ENCODE data around the gene VARS1. TPM values are rescaled to one million over a fixed set of nuclear protein-coding genes. Genes with fewer than 3 reads are reported as not detected.

The VARS1 gene
- total RNA-seq, 1 donor from 2014 or later = 39.8 TPM

GRCh38 chr6:31799781-31800180, 4.2 kb upstream of the VARS1 start:
- Histone ChIP-seq H3K27me3 (no peaks in the 10 kb centered on the region), H3K4me1 (peaks cover 13% of the 10 kb centered on the region), H3K27ac (no peak overlapping the region), H3K36me3 (peaks cover 0 to 11% of the 10 kb centered on the region in 2 donors), H3K9me3 (no peaks in the 10 kb centered on the region), H3K4me3 (no peak overlapping the region)
- intact Hi-C loops (cut with DNase I) = loop anchor here (10.0 kb wide), 1 partner anchor 65 kb away; the partner anchor contains the start of gene CLIC1
- no peak for TF ChIP-seq CTCF (IDR thresholded peaks at IDR 0.05)
- no peak for TF ChIP-seq POLR2A (IDR thresholded peaks at IDR 0.05)
- no peak for TF ChIP-seq POLR2AphosphoS5 (IDR thresholded peaks at IDR 0.05; ENCODE audit: insufficient read depth in 1 of 2, low read depth in 1 of 2)
- DNase-seq (ENCODE audit: extremely low spot score in 2 of 2) = no peak

GRCh38 chr6:31797588-31797987, 2.0 kb upstream of the VARS1 start:
- Histone ChIP-seq H3K36me3 (peaks cover 0 to 10% of the 10 kb centered on the region in 2 donors), H3K9me3 (no peaks in the 10 kb centered on the region), H3K4me1 (peaks cover 21% of the 10 kb centered on the region), H3K27ac (peak overlapping the region; percentile 27), H3K4me3 (no peak overlapping the region), H3K27me3 (no peaks in the 10 kb centered on the region)
- intact Hi-C loops (cut with DNase I) = loop anchor here (10.0 kb wide), 1 partner anchor 63 kb away; the partner anchor contains the start of gene CLIC1
- no peak for TF ChIP-seq CTCF (IDR thresholded peaks at IDR 0.05)
- TF ChIP-seq POLR2A (IDR thresholded peaks at IDR 0.05) = no peak
- TF ChIP-seq POLR2AphosphoS5 (IDR thresholded peaks at IDR 0.05; ENCODE audit: insufficient read depth in 1 of 2, low read depth in 1 of 2) = no peak
- DNase-seq (ENCODE audit: extremely low spot score in 2 of 2) = no peak

GRCh38 chr6:31796993-31797385, 1.4 kb upstream of the VARS1 start:
- intact Hi-C loops (cut with DNase I) = loop anchor here (10.0 kb wide), 1 partner anchor 62 kb away; the partner anchor contains the start of gene CLIC1
- H3K4me3 ChIP-seq = no peak overlapping the region
- peaks cover 21% of the 10 kb centered on the region for H3K4me1 ChIP-seq
- H3K27me3 ChIP-seq = no peaks in the 10 kb centered on the region
- H3K9me3 ChIP-seq = no peaks in the 10 kb centered on the region
- H3K27ac ChIP-seq = peak overlapping the region; percentile 97
- TF ChIP-seq CTCF (IDR thresholded peaks at IDR 0.05) (no peak), POLR2A (IDR thresholded peaks at IDR 0.05) (no peak), POLR2AphosphoS5 (IDR thresholded peaks at IDR 0.05; ENCODE audit: insufficient read depth in 1 of 2, low read depth in 1 of 2) (no peak)
- no peak for DNase-seq (ENCODE audit: extremely low spot score in 2 of 2)
- H3K36me3 ChIP-seq = peaks cover 0 to 8% of the 10 kb centered on the region in 2 donors

GRCh38 chr6:31794866-31795615, 511 bp downstream of the VARS1 start:
- H3K9me3 ChIP-seq = no peaks in the 10 kb centered on the region
- H3K27me3 ChIP-seq = no peaks in the 10 kb centered on the region
- H3K4me3 ChIP-seq = peak overlapping the region; percentile 67 to 93
- H3K36me3 ChIP-seq = peaks cover 0 to 13% of the 10 kb centered on the region in 2 donors
- H3K27ac ChIP-seq = peak overlapping the region; percentile 97
- DNase-seq (ENCODE audit: extremely low spot score in 2 of 2) = no peak
- TF ChIP-seq POLR2A (IDR thresholded peaks at IDR 0.05) (no peak), CTCF (IDR thresholded peaks at IDR 0.05) (no peak), POLR2AphosphoS5 (IDR thresholded peaks at IDR 0.05; ENCODE audit: insufficient read depth in 1 of 2, low read depth in 1 of 2) (no peak)
- H3K4me1 ChIP-seq = peaks cover 26% of the 10 kb centered on the region
- intact Hi-C loops (cut with DNase I) = loop anchor here (10.0 kb wide), 1 partner anchor 60 kb away; the partner anchor contains the start of gene CLIC1

Data from vagina (tissue), 2 donors.